Right lung (tissue), 5 donors: ENCODE results near the gene AQP3. TPM values are rescaled to one million over a fixed set of nuclear protein-coding genes. Genes with fewer than 3 reads are reported as not detected.
"Not testable (repeated sequence)": the region's sequence is repeated elsewhere in the genome, so short reads cannot be mapped to it uniquely, and the experiment has no call there.

Source experiments
- DNase-seq, 2 donors: peaks; one replicate each; pipeline ENCODE4 v3.0.0-alpha.2; 2013
- polyA plus RNA-seq, 5 donors: library from polyadenylated mRNA; unstranded; fragments of 120-200 nt; gene quantifications; one replicate each; pipeline versions ENCODE4 v1.2.1 to v1.2.3, GENCODE V29; 2013; ENCODE audit warnings: inconsistent platforms in 1 of 5, low replicate concordance in 1 of 5; ENCODE audit not compliant: insufficient read length in 5 of 5, insufficient read depth in 1 of 5

Gene AQP3
- polyA plus RNA-seq, 5 donors, result 9.7 to 33.8 (median 23.8) TPM

DNA sequence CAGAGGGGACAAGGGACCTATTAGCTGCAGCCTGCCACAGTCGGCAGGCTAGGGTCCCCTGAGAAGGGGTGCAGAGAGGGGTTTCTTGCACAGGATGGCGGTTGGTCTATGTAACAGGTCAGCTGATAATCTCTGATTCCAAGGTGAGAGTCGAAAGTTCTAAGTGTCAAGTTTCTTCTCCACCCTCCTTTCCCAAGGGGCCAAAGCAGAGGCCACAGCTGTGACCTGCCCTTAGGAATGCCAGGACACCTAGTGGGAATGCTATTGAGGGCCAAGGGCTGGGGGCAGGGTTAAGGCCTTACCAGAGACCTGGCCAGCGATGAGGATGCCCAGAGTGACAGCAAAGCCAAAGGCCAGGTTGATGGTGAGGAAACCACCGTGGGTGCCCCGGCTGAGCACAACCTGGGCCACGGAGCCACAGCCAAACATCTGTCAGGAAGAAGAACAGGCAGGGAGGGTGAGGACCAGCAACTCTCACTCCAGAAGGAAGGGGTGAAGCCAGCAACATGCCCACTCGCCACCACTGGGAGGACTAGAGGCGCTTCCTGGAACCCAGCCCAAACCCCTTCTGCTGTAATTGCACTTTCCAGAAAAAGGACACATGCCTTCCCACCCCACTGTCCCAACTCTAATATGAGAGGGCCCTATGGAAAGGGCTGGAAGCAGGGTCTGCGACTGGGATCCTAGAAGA is 3.8 kb downstream of the AQP3 start:
- DNase-seq, result no peak

DNA sequence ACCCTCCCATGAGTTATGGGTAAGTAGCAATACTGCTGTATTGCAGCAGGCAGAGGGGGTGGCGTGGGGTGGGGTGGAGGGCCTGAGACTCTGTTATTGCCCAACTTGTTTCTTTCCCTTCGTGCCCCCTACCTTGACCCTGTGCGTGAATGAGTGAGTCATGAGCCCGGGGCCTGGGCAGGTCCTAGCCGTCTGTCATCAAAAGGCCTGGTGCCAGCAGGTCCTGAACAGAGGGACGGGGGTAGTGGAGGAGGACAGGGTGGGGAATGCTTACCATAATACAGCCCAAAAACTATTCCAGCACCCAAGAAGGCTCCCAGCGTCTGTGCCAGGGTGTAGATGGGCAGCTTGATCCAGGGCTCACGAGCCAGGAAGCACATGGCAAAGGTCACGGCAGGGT is 4.3 kb downstream of the AQP3 start:
- DNase-seq, result no peak

DNA sequence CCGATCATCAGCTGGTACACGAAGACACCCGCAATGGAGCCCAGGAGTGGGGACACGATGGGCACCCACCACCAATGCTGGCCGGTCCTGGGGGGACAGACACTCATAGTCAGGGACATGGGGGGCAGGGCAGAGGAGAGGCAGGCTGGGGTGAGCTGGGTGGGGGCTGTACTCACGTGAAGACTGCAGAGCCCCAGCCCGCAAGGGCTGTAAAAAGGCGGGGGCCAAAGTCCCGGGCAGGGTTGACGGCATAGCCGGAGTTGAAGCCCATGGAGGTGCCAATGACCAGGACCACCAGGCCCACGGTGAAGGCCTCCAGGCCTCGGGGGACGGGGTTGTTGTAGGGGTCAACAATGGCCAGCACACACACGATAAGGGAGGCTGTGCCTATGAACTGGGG is 5.3 kb downstream of the AQP3 start:
- no peak for DNase-seq

DNA sequence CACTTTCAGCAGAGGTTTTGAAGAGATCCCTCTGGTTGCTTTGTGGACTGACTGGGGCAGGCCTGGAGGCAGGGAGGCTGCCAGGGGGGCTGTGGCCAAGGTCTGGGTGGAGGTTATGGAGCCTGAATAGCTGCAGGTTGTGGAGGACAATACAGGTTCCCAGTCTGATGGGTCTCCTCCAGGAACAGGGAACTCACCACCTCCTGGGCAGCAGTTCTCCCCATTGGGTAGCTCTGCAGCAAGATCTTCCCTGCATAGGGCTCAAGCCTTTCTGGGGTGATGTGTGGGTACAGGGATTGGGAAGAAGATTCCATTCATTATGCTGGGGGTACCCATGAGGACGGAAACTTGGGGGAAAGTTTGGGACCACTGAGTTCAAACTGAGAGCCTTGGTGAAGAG is 6.8 kb downstream of the AQP3 start:
- DNase-seq, result no peak

DNA sequence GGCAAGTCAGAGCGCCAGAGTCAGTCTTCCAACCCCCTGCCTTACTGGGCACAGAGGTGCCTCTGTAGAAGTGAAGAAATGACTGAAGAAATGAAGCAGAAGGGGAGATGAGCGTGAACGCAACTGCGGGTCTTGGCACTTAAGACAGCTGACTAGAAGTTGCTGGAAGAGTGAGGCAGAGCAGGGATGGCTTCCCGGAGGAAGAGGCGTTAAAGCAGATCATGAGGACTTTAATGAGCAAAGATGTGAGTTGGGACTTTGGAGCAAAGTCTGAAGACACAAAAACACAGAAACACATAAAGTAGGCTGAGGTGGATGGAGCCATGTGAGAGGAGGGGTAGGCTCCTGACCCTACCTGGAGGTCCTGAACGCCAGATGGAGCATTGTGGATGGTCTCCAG is 7.2 kb downstream of the AQP3 start:
- no peak for DNase-seq

DNA sequence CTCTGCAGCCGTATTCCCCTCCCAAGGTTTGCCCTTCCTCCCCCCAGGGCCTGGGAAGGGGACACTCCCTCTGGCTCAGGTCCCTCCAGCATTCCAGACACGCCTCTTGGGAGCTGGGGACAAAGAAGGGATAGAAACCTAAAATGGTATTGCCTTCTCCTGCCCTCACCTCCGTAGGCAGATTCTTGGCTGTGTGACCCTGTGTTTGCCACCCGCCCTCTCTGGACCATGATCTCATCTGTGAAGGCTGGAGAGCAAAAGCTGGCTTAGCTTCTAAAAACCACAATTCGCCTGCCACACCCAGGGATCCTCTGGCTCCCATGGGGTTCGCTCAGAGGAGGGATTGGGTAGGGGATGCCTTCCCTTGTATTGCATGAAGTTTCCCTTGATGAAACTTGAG is 7.7 kb downstream of the AQP3 start:
- no peak for DNase-seq

DNA sequence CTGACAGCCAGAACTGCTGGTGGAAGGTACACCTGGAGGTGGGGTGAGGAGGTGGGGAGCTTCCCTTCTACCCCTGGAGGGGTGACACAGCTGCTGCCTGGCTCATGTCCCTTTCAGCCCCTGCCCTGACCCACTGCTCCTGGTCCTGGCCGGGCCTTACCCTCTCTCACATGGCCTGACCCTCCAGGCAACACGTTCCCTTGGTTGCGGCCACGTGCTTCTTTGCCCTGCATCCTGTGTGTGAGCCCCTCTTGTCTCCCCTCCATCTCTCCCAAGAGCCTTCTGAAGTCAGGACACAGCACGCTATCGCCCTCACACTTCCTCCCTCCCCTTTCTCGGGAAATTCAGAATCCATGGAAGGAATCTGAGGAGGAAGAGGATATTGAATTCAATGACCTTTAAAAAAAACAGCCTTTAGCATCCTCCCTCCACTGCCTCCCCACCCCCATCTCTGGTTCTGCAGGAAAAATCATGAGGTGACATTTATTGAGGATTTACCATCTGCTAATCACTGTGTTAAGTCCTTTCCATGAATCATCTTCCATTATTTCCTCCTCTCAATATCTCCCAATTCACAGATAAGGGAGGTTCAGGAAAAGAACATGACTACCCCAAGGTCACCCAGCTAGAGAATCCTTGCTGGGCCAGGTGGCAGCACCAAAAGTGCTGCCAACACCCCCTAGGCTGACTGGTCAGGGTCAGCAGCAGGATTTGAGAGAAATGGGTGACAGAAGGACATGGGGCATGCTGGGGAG is 8.3 kb downstream of the AQP3 start:
- DNase-seq, result no peak

DNA sequence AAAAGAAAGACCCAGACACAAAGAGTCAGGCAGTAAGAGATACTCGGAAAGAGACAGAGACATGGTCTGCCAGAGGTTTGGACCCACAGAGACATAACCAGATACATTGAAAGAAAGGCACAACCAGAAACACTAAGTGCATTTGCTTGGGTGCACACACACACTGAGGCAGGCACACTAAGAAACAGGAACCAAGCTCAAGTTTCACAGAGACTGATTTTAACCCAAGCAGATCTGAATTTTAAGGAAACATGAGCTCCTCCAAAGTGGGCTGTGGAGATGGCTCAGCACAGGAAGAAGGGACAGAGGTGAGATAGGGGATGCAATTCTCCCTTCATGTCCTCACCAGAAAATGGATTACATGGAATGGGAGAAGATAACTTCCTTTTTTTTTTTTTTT is 9.5 kb downstream of the AQP3 start:
- DNase-seq, result no peak

DNA sequence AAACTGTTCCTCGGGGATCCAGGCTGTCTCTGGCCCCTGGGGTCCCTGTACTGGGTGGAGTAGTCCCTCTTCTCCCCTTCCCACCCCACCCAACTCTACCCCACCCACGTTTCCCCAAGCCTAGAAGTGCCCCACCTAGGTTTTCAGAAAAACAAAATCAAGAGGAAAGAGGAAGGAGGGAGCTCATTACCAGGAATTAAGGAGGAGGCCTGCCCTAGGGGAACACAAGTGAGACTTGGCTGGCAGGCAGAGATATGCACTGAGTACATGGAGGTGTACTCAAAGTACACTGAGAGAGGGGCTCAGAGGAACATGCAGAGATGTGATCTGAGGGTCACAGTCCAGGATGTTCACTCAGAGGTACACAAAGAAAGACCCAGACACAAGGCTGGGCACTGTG is 10.2 kb downstream of the AQP3 start:
- no peak for DNase-seq

DNA sequence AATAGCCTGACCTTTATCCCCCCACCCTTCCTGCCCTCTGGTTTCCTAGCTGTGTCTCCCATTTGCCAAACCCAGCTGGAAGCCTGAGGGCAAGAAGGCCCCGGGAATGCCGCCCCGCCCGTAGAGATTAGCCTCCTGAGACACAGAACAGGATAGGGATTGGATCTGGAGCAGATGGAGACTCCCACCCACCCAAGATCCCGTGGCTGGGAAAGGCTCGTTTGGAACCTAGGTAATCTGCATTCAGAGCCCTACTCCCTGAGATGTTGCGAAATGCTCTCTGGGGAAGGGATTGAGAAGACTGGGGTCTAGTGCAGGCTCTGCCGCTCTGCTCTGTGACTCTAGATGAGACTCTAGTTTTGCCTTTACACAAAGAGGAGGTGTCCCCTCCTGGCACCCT is 10.9 kb downstream of the AQP3 start:
- DNase-seq, result no peak

DNA sequence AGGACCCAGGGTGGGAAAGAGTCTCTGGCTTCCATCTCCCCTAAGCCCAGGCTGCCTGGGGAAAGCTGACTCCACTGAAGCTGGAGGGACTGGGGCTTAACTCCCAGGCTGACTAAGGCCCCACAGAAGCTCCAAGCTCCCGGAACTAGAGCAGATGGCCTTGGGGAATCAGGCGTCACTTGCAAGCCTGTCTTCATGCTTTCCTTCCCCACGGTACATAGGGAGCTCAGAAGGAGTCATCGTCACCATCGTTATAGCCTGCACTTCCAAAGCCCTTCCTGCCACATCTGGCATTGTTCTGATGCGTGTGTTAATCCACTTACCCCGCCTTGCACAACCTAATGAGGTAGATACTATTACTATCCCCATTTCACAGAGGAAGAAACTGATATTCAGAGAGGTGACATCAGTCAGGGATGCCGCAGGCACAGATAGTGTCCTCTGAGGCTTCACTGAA is 11.5 kb downstream of the AQP3 start:
- DNase-seq, result no peak

DNA sequence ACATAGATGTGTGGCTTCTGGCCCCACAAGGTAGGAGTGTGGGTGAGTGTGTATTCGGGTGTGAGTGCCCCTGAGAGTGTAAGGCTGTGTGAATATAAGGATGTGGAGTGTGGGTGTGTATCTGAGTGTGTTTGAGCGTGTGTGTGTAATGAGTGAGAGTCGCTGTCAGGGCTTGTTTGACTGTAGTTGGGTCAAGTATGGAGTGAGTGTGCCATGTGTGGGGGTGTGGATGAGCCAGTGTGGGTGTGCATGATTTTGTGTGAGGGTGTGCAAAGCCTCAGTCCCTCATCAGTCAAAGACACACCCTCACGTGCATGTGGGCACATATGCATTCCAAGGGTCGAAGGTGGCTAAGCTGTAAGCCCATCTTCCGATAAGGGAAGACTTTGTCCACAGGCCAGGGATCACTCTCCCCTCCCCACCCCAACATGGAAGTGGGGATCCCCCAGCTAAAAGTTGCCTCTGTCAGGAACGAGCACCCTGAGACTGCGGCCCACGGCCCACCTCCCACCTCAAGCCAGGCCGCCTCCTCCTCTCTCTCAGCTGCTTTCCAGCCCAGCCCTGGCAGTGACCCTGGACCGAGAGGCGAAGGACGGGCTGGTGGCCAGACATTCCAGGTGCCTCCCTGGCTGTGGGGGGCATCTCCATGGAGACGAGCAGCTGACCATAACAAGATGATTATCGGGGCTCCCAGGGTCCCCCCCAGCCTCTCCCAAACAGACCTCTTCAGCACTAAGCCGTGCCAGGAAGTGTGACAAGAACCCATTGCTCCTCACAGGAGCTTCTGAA is 12.9 kb downstream of the AQP3 start:
- no peak for DNase-seq

DNA sequence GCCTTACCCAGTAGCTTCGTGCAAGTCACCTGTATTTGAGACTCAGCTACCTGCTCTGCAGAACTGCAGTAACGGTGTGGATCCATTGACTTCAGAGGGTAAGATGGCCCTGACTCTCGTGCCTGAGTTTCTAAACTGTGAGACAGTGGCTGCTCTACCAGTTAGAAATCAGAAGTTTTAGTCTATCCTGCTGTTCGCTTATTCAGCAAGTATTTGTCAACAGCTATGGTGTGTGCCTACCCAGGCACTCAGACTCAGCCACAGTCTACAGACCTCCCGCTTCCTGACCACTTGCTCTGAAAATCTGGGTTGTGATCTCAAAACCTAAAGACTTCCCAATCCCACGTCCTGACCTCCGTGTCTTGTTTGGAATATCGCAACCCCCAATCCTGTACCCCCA is 13.5 kb downstream of the AQP3 start:
- no peak for DNase-seq

DNA sequence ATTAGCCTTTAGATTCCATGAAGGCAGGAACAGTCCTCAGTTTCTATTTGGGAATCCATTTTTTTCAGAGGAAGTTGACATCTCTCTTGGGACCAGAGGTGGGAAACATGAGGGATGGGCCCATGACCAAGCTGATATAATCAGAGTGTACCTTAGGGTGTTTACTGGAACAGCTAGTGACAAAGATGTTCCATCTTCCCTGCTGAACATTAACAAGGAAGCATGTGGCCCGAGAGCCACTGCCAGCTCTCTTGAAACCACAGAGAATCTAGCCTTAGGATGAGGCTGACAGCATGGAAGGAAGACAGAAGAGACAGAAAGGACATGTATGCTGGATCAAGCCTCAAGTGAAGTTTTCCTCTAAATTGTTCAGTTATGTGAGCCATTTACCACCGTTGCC is 16.0 kb downstream of the AQP3 start:
- DNase-seq, result no peak

DNA sequence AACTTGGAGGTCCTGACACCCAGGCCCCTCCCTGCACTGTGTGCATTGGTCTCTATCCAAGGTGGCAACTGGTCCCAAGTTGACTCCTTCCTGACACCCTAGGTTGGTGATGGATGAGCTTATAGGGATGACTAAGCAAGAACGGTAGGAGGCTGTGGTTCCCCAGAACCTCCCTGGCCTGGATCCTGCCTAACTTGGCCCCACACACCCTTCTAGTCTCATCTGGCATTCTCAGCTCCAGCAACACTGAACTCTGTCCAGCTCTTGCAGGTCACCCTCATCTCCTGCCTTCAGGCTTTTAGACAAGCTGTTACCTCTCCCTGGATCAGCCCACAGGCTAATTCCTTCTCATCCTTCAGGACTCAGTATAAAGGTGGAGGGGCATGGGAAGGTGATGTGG is 16.5 kb downstream of the AQP3 start:
- DNase-seq, result no peak

DNA sequence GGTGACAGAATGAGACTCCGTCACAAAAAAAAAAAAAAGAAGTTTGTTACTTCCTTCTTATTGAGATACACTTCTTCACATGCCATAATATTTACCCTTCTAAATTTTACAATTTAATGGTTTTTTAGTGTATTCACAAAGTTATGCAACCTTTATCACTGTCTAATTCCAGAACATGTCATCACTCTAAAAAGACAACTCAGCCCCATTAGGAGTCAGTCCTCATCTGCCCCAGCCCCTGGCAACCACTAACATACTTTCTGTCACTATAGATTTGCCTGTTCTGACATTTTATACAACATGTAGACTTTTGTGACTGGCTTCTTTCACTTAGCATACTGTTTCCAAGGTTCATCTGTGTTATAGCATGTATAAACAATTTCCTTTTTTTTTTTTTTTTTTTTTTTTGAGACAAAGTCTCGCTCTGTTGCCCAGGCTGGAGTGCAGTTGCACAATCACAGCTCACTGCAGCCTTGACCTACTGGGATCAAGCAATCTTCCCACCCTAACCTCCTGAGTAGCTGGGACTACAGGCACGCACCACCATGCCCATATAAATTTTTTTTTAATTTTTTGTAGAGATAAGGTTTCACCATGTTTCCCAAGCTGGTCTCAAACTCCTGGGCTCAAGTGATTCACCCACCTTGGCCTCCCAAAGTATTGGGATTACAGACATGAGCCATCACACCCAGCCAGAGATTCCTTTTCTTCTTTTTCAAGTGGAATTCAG is 18.0 kb downstream of the AQP3 start:
- no peak for DNase-seq

DNA sequence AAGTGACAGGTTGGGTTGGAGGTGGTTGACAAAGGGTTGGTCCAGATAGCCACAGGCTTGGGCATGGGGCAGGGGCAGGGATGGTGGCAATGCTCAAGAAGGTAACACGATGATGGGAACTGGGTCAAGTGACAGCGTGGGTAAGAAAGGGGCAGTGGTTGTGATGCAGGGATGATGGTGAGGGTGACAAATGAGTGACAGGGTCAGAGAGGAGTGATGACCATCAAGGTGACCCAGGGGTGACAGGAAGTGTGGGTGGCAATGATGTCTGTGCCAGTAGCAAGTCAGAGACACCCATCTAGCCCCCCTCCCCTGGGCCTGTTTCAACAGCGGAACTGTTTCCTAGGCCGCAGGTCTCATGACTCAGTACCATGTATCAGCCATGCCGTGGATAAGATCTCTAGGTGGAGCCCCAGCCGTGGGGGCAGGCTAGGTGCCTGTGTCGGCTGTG is 20.5 kb downstream of the AQP3 start:
- no peak for DNase-seq

DNA sequence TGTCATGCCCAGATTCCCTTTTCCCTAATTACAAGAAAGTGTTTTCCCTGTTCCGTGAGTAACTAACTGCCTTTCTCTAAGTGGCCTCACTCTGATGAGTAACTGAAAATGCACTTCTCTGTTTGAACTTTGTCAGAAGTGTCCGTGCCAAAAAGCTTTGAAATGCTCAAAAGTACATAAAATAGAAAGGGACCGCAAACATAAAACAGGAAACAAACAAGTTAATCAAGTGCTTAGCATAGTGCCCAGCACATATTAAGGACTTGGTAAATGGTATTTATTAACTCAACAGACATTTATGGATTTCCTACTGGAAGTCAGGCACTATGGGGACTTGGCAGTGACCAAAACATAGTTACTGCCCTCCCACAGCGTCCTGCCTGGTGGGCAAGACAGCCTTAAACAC is 22.3 kb downstream of the AQP3 start:
- no peak for DNase-seq

DNA sequence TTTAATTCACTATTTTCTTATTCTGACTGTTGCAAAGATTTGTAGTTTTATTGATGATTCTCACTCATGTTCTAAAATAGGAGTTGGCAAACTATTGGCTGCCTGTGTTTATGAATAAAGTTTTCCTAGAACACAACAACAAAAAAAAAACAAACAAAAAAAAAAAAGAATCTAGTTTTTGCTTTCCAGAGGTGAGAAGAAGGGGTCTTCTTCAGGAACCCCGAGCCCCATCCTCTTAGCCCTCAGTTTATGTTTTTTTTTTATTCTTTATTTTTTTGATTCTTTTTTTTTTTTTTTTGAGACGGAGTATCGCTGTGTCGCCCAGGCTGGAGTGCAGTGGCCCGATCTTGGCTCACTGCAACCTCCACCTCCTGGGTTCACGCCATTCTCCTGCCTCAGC is 22.9 kb downstream of the AQP3 start:
- not testable (repeated sequence) for DNase-seq

DNA sequence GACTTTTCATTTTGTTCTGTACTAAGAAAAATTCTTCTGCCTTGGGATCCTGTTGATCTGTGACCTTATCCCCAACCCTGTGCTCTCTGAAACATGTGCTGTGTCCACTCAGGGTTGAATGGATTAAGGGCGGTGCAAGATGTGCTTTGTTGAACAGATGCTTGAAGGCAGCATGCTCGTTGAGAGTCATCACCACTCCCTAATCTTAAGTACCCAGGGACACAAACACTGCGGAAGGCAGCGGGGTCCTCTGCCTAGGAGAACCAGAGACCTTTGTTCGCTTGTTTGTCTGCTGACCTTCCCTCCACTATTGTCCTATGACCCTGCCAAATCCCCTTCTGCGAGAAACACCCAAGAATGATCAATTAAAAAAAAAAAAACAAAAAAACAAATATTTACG is 23.4 kb downstream of the AQP3 start:
- not testable (repeated sequence) for DNase-seq

DNA sequence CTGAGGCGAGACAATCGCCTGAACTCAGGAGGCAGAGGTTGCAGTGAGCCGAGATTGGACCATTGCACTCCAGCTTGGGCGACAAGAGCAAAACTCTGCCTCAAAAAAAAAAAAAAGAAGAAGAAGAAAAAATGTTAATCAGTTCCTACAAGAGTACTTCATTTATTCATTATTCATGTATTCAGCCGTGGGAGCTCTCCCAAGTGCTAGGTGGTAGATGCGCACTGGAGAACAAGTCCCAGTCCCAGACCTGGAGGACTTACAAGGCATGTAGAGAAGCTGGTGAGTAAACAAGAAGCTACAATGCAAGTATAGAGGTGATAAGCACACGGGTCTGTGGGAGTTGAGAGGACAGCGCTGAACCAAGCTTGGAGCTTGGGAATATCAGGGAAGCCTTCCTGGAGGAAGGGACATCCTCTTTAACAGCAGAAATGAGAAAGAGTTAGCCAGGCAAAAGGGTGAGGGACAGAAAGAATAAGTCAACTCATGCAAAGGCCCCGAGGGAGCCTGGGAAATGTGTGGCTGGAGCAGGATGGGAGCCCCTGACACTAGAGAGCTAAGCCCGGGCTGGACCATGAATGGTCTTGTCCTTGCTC is 27.6 kb downstream of the AQP3 start:
- DNase-seq, result no peak

DNA sequence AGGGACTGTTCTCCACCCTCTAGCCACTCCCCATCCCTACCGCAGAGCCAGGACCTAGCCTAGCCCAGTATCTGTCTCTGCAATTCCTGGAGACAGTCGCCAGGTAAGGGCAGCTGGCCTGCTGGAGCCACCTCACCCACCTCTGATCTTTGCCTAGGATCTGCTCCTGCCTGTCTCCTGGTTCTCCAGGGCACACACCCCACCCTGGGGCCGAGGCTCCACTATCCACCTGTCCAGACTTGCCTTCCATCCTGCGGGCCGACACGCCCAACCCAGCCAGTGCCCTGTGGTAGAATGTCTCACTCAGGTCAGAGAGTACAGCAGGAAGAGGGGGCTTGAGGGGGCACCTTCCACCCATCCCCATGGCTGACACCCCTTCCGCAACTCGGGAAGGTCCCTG is 29.3 kb downstream of the AQP3 start:
- DNase-seq, result no peak
